Measurements from ENCODE around the gene KRTAP19-6. TPM values are rescaled to one million over a fixed set of nuclear protein-coding genes. Genes with fewer than 3 reads are reported as not detected.

KRTAP19-6 gene
- polyA plus RNA-seq, 1 experiment, result not detected

- CTCF ChIA-PET, result no interaction called here
- H3K36me3 ChIP-seq (ENCODE audit: control insufficient read depth, insufficient read depth, low read length), result no peaks in the 10 kb centered on the region
These were observed 36.1 kb upstream of the KRTAP19-6 start for GRCh38 chr21:30577766-30578165.

GRCh38 chr21:30567617-30568016 is 26.0 kb upstream of the KRTAP19-6 start:
- POLR2A ChIA-PET, result no interaction called here
- no peak for DNase-seq (ENCODE audit: low read depth)
- no peak for TF ChIP-seq CTCF (IDR thresholded peaks at IDR 0.05; ENCODE audit: insufficient read depth, low read depth, low read length)

More at GRCh38 chr21:30577766-30578165, 36.1 kb upstream of the KRTAP19-6 start:
- no peak for DNase-seq (ENCODE audit: low read depth)
- Histone ChIP-seq H3K27me3 (ENCODE audit: control insufficient read depth, insufficient read depth, low read length) (no peaks in the 10 kb centered on the region), H3K4me3 (ENCODE audit: low read depth, low read length) (no peak overlapping the region)
- POLR2A ChIA-PET, result no interaction called here
- no peak for TF ChIP-seq CTCF (IDR thresholded peaks at IDR 0.05; ENCODE audit: insufficient read depth, low read depth, low read length)

GRCh38 chr21:30563630-30564029 is 22.0 kb upstream of the KRTAP19-6 start:
- Histone ChIP-seq H3K4me3 (ENCODE audit: low read depth, low read length) (no peak overlapping the region), H3K27me3 (ENCODE audit: control insufficient read depth, insufficient read depth, low read length) (no peaks in the 10 kb centered on the region), H3K36me3 (ENCODE audit: control insufficient read depth, insufficient read depth, low read length) (no peaks in the 10 kb centered on the region)
- DNase-seq (ENCODE audit: low read depth), result no peak
- ChIA-PET CTCF (no interaction called here), POLR2A (no interaction called here)
- no peak for TF ChIP-seq CTCF (IDR thresholded peaks at IDR 0.05; ENCODE audit: insufficient read depth, low read depth, low read length)

More at GRCh38 chr21:30567617-30568016, 26.0 kb upstream of the KRTAP19-6 start:
- Histone ChIP-seq H3K4me3 (ENCODE audit: low read depth, low read length) (no peak overlapping the region), H3K36me3 (ENCODE audit: control insufficient read depth, insufficient read depth, low read length) (no peaks in the 10 kb centered on the region), H3K27me3 (ENCODE audit: control insufficient read depth, insufficient read depth, low read length) (no peaks in the 10 kb centered on the region)
- CTCF ChIA-PET, result no interaction called here

- CTCF ChIA-PET, result no interaction called here
These were observed 21.4 kb upstream of the KRTAP19-6 start for GRCh38 chr21:30563072-30563471.

GRCh38 chr21:30561957-30562356 is 20.3 kb upstream of the KRTAP19-6 start:
- DNase-seq (ENCODE audit: low read depth), result no peak
- ChIA-PET POLR2A (no interaction called here), CTCF (no interaction called here)
- Histone ChIP-seq H3K27me3 (ENCODE audit: control insufficient read depth, insufficient read depth, low read length) (no peaks in the 10 kb centered on the region), H3K4me3 (ENCODE audit: low read depth, low read length) (no peak overlapping the region), H3K36me3 (ENCODE audit: control insufficient read depth, insufficient read depth, low read length) (no peaks in the 10 kb centered on the region)
- TF ChIP-seq CTCF (IDR thresholded peaks at IDR 0.05; ENCODE audit: insufficient read depth, low read depth, low read length), result no peak

More at GRCh38 chr21:30563072-30563471, 21.4 kb upstream of the KRTAP19-6 start:
- Histone ChIP-seq H3K27me3 (ENCODE audit: control insufficient read depth, insufficient read depth, low read length) (no peaks in the 10 kb centered on the region), H3K36me3 (ENCODE audit: control insufficient read depth, insufficient read depth, low read length) (no peaks in the 10 kb centered on the region), H3K4me3 (ENCODE audit: low read depth, low read length) (no peak overlapping the region)
- POLR2A ChIA-PET, result no interaction called here
- no peak for DNase-seq (ENCODE audit: low read depth)
- no peak for TF ChIP-seq CTCF (IDR thresholded peaks at IDR 0.05; ENCODE audit: insufficient read depth, low read depth, low read length)
